Prostate gland (tissue), 2 donors: ENCODE results near the gene CKAP5.

ENCODE experiments used
- POLR2A ChIP-seq: fragments of 450-650 bp; IDR thresholded peaks from one replicate; pipeline ENCODE4 v1.6.1; 2016; ENCODE audit warnings: antibody characterized with exemption, mild to moderate bottlenecking
- POLR2AphosphoS5 ChIP-seq: sonication (generic); formaldehyde crosslinking; IDR thresholded peaks from one replicate; pipeline ENCODE4 v1.6.1; 2017; ENCODE audit warnings: antibody characterized with exemption
- TF ChIP-seq, protein P1 (sequence below), 4 experiments: fragments of 200-600 bp in 2 of 4; fragments of 450-650 bp in 2 of 4; sonication (generic) in 2 of 4; IDR thresholded peaks; 1 replicate in 3 of 4; 2 replicates in 1 of 4; pipeline ENCODE4 v1.5.1; 2016 to 2019; ENCODE audit warnings: antibody characterized with exemption in 4 of 4, mild to moderate bottlenecking in 2 of 4, moderate library complexity in 2 of 4

DNA sequence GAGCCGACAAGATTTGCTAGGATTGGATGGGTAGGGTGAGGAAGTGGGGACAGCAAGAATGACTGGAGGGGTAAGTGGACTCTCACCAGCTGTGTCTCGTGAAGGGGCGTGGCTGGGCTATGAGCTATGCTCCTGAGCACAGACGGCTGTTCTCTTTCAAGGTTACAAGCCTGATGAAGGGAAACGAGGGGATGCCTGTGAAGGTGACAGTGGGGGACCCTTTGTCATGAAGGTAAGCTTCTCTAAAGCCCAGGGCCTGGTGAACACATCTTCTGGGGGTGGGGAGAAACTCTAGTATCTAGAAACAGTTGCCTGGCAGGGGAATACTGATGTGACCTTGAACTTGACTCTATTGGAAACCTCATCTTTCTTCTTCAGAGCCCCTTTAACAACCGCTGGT, 107.2 kb downstream of the CKAP5 start:
- TF ChIP-seq POLR2A (no peak), POLR2AphosphoS5 (no peak)
- TF ChIP-seq, protein P1, sequence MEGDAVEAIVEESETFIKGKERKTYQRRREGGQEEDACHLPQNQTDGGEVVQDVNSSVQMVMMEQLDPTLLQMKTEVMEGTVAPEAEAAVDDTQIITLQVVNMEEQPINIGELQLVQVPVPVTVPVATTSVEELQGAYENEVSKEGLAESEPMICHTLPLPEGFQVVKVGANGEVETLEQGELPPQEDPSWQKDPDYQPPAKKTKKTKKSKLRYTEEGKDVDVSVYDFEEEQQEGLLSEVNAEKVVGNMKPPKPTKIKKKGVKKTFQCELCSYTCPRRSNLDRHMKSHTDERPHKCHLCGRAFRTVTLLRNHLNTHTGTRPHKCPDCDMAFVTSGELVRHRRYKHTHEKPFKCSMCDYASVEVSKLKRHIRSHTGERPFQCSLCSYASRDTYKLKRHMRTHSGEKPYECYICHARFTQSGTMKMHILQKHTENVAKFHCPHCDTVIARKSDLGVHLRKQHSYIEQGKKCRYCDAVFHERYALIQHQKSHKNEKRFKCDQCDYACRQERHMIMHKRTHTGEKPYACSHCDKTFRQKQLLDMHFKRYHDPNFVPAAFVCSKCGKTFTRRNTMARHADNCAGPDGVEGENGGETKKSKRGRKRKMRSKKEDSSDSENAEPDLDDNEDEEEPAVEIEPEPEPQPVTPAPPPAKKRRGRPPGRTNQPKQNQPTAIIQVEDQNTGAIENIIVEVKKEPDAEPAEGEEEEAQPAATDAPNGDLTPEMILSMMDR (IDR thresholded peaks at IDR 0.05): no peak
